HG02840 (cell line): ENCODE results near the gene AGMO.

Experiments
- ATAC-seq: cut with Tn5 transposase; IDR thresholded peaks from one replicate; pipeline ENCODE4 v1.9.1; 2021; ENCODE audit warnings: mild to moderate bottlenecking, moderate library complexity, moderate number of reproducible peaks; ENCODE audit not compliant: unreplicated experiment, low FRiP score

AGMO gene

DNA sequence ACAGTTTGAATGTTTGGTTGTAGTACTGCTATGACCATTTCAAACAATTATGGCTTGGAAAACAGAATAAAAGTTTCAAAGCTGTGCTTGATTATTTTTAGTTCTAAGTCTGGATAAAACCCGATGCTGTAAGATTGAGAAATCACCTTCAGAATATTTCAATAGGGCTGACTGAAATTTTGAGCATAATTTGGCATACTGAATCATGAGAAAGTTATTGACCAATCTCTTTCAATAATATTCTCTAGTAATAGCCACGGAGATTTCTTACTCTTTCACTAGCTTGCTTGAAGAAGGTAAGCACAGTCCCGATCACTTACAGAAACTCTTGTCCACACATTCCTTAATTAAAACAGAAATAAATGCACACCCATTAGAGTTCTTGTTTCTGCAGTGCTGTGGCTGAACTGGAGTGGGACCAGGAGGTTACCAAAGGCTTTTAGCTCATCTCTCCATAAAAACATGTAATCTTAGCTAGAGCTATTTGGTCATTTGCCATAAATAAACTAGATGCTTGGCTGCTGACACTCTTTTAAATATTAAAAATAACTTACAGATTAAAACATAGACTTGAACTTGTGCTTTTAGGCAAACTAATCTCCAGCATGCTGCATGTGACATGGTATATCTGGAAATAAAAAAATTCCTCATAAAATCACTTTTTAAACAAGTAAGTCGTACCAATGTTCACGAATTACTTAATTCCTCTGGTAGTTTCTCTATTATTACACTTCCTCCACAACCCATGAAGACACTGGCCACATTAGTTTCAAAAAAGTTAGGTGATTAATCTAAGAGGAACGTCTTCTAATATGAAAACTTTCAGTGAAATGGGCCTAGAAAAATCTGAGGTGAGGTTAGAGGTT lies 97.8 kb downstream of the AGMO start:
- ATAC-seq, result no peak

DNA sequence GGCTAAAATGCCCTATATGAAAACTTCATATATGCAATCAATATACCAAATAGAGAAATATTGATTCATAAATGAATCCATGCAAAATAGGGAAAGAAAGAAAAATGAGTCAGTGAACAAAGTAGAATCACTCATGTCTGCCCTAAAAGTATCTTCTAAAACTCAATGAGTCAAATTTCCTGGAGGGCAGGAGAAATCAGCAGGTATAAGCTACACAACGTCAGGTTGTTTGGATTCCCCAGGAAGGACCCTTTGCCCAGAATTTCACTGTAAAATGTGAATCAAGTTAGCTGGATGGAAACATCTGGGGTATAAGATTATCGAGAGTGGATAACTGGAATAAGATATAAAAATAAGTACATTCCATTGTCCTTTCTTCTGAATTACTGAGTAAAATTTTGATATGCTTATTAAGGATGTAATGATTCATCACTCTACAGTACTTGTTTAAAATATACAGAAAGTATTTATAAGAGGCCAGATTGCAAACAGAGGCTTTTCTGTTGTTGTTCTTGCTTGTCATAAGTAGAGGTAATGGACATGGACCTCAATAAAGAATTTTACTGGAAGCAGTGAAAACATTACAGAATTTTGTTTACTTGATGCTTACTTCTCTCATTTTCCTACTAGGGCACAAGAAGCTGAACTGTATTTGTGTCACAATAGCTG lies 99.0 kb downstream of the AGMO start:
- ATAC-seq, result no peak

DNA sequence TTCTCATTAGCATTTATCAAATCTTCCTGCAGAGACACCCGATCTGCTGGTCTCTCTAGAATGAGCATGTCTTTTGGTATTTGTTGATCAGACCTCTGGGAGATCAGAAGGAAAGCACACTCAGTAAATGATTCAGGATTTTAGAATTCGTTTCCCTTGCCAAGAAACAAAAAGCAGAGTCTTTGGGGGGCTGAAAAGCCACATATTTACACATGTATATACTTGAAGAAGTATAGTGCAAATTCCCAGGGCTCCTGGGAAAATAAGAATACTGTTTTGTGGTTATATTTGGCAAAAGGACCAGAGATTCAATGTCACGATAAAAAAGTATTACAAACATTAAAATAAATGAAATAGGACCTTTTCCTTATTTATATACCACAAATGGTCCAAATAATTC lies 100.2 kb downstream of the AGMO start:
- no peak for ATAC-seq

DNA sequence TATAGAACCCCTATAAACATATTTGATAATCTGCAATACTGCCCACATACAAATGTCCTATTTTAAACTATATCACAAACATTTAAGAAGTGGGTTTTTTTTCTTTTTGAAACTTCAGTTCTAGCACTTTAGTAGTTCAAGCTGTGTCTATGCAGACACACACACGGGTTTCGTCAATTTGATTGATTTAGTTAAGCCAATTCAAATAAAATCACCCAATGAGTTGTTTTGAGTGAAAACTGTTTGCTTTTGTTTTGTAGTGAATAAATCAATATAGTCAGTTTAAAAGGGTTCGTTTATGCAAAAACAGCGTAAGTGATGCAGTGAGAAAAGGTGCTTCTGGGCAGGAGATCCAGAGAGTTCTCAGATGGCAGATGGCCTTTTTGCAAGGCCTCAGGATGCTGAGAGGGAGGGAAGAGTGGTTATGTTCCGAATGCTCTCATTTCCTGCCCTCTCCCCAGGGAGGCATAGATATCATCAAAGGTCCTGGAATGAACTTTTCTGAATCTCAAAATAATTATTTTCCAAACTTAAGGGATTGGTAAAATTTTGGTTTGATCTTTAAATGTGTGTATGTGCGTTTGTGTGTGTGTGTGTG lies 102.7 kb downstream of the AGMO start:
- ATAC-seq, result no peak

DNA sequence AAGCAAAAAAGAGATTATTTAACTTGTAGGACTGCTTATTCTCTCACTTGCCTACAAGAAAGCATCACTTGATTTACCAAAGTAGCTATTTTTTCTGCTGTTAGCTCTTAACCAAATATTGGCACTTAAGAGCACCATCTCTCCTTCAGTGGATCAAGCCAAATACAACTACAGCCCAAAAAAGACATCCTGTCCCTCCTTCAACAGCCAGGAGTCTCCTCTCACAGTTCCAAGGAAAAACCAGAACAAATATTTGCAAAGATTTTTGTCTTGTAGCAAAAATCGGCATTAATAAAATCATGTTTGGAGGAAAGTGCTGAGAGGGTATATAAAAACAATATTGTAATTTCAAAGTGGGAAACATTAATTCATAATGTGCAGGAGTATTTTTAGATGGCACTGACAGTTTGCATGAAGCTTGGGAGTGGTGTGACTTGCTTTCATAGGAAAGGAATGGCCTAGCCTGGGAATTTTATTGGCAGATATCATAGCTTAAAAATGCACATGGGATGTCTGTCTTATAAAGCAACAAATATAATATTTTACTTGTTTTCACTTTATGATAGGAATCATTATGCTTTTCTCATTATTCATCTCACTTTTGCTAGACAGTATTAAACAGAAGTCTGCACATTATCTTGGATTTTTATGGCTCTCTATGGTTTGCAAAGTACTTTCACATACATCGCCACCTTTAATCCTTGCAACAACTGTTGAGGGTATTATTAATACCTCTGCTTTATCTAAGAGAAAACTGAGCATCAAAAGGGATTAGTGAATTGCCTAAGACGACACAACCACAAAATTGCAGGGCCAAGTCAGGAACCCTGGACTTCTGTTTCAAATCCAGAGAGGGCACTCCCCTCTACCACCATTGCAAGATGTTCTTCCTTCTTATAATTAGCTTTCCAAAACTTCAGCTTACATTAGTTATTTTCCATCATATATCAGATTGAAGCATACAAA lies 103.5 kb downstream of the AGMO start:
- no peak for ATAC-seq

DNA sequence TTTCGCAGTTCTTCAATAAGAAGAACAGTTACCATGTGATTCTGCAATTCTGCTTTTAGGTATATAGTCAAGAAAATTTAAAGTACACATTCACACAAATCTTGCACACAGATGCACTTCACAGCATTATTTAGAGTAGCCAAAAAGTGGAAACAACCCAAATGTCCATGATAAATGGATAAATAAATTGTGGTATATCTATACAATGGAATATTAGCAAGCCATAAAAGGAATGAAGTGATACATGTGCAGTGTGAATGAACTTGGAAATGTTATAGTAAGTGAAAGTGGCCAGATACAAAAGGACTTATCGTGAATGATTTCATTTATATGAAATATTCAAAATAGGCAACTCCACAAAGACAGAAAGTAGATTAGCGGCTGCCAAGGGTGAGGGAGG lies 109.1 kb downstream of the AGMO start:
- ATAC-seq, result no peak

DNA sequence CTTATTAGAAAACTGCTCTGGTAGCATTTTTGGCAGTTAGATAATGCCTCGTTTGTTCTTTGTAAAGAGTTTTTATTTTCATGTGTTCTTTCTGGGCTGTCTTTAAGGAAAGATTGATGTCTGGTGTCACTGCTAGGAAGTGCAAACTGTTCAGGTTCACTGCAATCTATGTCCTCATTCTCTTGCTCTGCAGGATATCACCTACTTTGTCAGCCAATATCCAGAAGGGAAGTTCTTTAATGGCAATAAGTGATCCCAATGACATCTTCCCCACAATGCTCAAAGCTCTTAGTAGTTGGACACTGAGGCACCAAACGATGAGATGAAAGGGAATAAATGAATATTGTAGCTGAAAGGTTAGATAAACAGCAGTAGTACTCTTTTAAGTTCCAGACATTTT lies 115.1 kb downstream of the AGMO start:
- no peak for ATAC-seq

DNA sequence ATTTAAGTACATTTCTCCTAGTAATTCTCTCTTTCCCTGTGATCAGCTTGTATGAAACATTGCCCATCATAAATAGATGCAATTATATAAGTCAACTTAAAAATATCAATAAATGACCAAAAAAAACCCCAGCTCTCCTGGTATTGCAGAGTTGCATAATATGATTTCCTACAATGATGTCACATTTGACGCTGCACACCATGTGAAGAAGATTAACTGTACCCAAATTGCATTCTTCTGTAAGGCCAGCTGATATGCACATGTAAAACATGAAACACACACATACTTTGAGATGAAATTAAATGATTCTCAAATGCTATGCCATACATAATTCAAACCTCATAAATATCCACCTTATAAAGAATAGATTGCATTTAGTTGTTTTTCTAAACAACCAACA lies 115.5 kb downstream of the AGMO start:
- no peak for ATAC-seq

DNA sequence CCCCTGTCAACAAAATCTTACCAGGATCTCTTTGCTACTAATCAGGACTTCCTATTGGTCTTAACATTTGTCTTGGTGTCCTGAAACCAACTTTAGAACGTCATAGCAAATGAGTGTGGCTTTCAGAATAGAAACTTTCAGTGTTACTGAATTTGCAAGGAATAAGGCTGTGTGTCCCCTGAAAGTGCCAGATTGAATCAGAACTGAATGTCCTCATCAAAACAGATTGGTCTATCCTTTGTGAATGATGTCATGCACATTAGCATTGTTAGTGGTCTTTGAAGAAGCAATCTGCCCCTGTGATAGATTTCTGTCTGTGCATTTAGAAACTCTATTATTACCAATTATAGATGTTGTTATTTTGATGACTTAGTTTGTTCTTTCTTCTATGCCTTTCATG lies 119.9 kb downstream of the AGMO start:
- ATAC-seq, result no peak

DNA sequence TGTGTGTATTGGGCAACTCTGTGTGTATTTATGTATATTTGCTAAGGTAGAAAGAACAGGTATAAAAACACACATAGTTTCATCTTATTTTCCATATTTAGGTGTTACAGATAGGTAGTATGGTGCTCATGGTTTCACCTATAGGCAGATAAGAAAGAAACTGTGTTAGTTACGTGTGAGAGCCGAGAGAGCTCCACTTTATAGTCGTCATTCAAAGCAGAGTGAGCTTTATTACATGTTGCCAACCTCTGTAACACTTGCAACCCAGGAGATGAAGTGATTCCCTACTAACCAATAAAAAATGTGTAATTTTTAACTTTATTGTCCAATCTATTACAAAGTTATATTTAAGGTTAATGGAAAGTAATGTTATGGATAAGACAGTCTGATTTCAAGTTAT lies 121.3 kb downstream of the AGMO start:
- no peak for ATAC-seq

DNA sequence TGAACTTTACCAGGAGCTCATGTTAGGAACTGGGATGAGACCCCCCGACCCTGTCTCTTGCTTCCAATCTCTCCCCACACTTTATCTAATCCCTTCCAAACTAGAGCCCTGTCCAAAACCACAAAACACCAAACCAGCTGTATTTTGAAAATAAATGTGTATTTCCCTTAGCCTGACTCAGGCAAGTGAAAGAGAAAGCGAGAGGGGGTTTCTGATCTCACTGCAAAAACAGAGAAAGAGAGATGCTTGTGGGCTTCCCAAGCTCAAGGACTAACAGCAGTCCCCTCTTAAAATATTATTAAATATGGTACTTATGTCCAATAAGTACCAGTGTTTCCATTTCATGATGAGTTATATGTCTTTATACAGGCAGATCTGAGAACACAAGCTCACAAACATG lies 122.0 kb downstream of the AGMO start:
- no peak for ATAC-seq

DNA sequence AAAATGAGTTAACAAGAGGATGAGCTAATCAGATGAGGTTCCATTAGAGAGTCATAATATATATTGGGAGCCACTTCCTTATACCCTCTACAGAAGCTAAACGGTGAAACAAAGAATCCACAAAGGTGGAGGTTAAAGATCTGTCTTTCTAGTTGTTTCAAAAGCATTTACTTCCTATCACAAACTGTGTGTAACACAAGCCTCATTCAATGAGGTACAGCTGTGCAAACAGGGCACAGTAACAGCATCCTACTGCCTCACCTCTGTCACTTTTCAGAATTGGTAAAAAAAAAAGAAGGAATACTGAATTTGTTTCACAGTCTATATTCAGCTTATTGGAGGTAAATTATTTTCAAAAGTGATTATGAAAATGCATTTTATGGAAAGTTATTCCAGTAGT lies 128.7 kb downstream of the AGMO start:
- no peak for ATAC-seq

DNA sequence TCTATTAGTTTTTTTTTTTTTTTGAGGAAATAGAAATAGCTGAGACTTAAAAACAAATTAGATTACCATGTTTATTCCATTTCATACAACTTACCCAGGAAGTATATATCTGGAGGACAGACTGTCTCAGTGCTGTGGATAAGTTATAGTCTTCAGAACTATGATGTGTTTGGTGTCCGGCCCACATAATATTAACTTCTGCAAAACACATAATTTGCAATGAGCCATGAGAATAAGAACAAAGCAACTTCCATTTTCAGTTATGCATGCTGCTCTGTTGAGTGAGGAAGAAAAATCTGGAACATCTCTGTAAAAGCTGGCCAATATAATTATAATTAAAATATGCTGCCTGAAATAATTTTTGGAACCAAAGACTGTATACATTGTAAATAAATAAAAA lies 130.9 kb downstream of the AGMO start:
- ATAC-seq, result no peak

DNA sequence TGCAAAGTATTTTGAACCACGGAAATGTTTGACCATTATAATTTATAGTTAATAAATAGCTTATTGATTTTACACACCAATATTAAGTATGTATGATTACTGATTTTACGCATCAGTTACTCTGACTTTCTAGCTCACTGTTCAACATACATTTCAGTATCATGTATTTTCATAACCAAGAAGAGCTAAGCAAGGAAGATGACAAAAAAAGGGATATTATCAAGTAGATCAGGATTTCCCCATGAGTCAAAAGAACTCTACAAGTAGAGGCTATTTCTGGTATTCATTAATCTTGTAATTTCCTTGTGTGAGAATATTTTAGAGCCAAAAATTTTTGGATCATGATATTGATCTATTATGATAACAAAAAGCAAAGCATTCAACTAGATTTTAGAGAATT lies 131.6 kb downstream of the AGMO start:
- no peak for ATAC-seq

DNA sequence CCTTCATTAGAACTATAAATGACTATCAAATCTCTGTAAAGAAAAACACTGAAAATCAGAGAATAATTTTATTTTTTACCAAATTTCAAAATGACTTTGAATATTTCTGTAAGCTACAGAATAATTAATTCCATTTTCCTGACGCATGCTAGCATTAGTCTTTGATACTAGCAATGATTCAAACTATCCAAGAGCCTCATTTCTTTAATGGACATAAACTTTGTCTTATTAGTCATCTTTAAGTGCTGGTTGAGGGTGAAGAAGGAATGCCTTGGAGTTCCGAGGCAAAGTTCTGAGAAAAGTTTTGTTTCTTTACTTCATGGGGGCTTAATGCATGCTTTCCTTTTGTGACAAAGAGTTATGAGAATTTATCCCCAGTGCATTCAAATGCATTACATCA lies 137.3 kb downstream of the AGMO start:
- no peak for ATAC-seq

DNA sequence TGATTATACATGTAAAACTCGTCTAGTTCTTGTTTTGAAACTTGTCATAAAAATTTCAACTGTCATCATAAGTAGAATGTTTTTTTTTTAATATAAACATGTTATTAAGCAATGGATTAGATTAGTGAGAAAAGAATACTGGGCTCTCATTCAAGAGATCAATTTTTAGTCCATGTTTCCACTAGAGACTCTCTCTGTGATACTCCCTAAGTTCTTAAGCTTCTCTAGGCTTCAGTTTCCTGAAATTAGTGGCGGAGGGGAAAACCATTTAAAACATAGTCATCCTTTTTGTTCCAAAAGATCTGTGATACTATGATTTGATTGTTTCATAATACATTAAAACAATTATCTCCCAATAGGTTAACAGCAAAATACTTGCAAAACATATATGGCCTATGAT lies 142.2 kb downstream of the AGMO start:
- no peak for ATAC-seq

DNA sequence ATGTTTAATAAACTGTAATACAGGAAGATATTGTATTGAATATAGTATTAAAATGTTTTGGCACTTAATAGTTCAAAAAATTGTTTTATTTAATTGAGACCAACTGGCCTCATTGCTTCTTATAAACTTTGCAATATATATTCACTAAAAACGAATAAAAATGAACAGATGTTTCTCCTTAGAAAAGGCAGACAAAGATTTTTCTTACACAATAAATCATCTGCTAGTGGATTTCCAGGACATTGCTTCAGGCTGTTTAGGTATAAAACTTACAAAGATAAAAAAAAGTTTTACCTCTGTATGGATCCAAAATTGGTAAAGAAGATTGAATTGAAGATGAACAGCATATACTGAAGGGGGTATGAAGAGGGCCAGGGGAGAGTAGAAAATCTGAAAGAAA lies 143.6 kb downstream of the AGMO start:
- no peak for ATAC-seq

DNA sequence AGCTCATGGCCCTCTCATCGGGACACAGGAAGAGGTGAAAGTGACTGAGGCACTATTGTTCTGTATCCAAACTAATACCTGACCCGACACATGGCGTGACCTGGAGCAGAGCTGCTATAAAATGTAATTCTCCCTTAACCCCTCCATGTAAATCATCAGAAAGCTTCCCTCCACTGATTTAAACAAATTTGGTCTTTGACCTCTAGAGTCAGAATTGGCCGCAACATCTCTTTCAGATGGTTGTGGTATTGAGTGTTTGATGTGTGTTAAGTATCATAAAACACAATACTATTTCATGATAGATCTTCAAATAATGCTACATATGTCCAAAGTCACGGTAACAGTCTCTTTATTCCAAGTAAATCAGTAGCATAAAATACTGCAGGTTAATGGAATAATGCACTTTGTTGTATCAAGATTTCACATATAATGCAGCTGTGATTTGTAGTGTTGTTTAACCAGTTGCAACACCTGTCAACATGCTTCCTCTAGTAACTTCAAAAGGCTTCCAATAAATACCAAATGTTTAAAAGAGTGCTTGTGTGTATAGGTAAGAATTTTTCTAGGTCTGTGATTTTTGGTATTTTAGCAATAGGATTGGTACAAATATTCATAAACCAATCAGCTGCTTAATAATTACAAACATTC lies 144.3 kb downstream of the AGMO start:
- no peak for ATAC-seq

DNA sequence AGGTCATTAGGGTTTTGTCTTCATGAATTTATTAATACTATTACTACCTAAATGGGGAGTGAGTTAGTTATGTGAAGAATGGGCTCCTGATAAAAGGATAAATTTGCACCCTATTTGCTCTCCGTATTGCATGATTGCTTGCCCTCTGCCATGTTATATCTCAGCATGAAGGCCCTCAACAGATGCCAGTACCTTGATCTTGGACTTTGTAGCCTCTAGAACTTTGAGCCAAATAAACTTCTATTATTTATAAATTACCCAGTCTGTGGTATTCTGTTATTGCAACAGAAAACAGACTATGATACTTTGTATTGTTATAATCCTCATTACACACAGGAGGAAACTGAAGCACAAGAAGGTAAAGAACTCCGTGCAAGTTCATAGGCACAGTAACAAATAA lies 150.8 kb downstream of the AGMO start:
- no peak for ATAC-seq

DNA sequence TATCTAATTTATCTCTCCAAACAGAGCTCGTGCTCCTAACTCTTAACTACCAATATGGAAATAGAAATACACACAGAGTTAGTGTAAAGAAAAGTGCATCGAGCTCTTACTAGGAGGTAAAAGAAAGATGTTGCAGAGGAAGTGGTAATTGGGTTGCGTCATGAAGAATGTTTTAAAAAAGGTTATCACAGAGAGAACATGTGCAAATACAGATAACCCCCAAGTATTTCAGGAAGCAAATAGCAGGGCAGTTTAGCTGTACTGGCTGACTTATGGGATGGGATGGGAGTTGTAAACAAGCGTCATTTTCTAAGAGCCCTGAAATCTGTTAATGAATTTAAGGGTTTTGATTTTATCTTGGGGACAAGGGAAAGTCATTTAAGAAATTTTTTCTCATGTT lies 153.9 kb downstream of the AGMO start:
- ATAC-seq, result no peak
